NCI-H2196 treated with DMSO at 0.1 percent for 48 hours (cell line): ENCODE data around the gene ZNF491.
A peak's percentile ranks its signal among the peaks of the same experiment; 100 is the strongest.
"Not testable (repeated sequence)": the region's sequence is repeated elsewhere in the genome, so short reads cannot be mapped to it uniquely, and the experiment has no call there.

ENCODE experiments used
- DNase-seq: peaks from one replicate; lab custom pipeline; 2025; ENCODE audit not compliant: unreplicated experiment; lab: John Stamatoyannopoulos, UW

ZNF491 gene

DNA sequence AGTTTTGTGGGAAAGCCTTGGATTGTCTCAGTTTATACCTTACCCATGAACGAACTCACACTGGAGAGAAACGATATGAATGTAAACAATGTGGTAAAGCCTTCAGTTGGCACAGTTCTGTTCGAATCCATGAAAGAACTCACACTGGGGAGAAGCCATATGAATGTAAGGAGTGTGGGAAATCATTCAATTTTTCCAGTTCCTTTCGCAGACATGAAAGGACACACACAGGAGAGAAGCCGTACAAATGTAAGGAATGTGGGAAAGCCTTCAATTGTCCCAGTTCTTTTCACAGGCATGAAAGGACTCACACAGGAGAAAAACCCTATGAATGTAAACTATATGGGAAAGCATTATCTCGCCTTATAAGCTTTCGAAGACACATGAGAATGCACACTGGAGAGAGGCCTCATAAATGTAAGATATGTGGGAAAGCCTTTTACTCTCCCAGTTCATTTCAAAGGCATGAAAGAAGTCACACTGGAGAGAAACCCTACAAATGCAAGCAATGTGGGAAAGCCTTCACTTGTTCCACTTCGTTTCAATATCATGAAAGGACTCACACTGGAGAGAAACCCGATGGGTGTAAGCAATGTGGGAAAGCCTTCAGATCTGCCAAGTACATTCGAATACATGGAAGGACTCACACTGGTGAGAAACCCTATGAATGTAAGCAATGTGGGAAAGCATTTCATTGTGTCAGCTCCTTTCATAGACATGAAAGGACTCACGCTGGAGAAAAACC lies 8.2 kb downstream of the ZNF491 start:
- DNase-seq = no peak

DNA sequence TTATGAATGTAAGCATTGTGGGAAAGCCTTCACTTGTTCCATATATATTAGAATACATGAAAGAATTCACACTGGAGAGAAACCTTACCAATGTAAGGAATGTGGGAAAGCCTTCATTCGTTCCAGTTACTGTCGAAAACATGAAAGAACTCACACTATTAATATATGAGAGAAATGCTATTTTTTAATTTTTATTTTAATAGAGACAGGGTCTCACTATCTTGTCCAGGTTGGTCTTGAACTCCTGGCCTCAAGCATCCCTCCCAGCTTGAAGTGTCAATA lies 8.7 kb downstream of the ZNF491 start:
- no peak for DNase-seq

DNA sequence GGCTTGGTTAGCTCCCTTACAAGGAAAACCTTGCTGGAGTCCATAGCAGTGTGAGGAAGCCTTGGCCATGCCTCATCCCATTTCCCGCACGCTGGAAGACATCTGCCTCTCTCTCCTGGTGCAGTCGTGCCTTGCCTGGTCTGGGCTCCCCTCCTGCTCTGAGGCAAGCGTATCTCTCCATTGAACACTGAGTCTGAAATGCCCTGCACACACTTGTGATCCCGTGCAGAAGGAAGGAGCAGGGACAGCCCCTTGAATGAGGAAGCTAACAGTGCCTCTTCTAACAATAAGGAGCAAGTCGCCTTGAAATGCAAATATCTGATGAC lies 15.3 kb downstream of the ZNF491 start:
- no peak for DNase-seq

DNA sequence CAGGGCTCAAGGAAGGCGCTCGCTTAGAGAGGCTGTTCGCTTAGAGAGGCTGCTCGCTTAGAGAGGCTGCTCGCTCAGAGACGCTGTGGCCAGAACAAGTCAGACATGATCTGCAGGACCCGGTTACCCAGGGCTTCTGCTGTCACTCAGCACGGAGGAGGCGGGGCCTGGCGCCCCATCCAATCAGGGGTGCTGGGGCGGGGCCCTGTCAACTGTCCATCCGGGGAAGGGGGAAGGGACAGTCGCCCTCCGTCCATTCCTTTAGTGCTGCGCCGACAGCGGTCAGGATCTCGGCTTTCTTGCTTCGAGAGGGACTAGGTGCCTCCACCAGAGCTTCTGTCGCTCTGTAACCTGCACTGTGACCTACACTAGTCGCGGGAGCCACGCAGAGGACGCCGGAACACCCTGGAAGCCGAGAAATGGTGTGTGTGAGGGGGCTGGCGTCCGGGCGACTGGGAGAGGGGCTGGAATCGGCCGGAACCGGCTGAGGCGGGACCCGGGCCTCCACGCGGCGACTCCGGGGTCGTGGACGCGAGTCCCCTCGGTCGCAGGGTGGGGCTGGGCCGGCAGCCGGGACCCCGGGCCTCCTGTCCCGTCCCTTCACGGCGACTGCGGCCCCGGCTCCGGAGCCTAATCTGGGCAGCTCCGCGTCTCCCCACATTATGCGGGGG lies 15.8 kb downstream of the ZNF491 start, which contains the start of gene ZNF440:
ZNF440 (plus strand) TSS at position 245 of the 671 bp plus-strand sequence; CDS start at position 420, 175 bp downstream.
- peak; percentile 87 for DNase-seq

DNA sequence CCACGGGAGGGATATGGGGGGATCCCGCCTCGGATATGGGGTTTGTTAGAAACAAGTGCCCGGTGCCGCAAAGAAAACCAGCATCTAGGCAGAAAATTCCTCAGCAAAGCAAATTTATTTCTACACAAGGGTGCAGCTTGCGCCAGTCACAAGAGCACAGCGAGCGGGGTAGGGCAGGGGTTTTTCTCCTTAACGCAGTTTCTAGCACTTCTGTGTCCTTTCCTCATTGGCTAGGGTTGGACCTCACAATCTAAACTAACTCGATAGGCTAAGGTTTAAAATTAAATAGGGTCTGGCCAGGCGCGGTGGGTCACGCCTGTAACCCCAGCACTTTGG lies 16.3 kb downstream of the ZNF491 start:
- no peak for DNase-seq

DNA sequence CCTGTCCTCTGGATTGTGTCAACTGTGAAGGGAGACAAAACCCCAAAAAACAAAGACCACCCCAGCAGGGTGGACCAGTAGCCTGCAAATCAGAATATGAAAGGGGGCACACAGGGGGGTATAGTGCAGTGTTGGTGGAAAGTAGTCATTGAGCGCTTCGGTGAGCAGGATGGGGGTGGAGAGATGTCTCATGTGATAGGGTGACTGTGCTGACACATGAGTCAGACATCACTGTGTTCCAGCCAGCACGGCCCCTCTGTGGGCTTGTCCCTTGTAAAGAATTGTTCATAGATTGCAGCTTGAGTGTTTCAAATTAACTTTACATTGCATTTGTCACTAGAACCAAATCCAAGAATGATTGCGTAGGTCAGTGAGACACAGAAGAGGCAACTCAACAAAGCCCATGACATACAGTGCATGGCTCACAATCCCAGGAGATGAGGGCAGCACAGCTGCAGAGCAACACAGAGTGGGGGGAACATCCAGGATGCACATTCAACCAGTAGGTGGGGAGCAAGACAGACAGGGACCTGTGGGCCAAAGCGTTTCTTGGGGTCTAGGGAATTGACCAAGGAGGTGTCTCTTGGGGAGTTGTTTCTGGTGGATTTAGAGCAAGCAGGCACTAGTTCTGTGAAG lies 23.3 kb downstream of the ZNF491 start:
- no peak for DNase-seq

DNA sequence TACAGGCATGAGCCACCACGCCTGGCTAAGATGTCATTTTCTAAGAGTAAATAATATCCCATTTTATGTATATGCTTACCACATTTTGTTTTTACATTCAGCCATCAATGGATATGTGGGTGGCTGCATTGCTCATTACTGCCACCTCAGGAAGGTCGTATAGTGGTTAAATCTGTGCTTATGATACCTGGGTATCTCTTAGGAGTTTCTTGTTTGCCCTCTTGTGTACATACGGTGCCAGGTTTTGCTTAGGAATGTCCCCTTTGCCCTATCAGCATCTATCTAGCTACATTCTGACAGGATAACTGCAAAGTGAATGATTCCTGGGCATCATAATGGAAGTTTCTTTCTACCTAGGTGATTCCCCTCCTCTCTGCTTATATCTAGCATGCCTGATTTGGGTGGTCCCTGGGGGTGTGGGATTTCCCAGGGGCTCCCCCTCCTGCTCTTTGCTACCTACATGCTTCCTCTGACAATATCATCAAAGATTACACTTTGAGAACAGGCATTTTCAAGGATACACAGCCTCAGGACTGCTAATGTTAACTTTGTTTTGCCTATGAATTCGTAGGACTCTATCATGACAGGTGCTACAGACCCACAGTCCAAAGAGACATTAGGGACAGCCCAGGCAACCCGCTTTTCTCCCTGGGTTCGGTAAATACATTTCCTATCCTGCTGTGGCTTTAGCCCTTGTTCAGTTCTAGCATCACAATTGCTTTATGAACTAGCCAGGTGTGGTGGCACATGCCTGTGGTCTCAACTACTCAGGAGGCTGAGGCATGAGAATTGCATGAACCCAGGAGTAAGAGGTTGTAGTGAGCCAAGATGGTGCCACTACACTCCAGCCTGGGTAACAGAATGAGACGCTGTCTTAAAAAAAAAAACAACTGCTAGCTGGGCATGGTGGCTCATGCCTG lies 30.9 kb downstream of the ZNF491 start:
- not testable (repeated sequence) for DNase-seq

DNA sequence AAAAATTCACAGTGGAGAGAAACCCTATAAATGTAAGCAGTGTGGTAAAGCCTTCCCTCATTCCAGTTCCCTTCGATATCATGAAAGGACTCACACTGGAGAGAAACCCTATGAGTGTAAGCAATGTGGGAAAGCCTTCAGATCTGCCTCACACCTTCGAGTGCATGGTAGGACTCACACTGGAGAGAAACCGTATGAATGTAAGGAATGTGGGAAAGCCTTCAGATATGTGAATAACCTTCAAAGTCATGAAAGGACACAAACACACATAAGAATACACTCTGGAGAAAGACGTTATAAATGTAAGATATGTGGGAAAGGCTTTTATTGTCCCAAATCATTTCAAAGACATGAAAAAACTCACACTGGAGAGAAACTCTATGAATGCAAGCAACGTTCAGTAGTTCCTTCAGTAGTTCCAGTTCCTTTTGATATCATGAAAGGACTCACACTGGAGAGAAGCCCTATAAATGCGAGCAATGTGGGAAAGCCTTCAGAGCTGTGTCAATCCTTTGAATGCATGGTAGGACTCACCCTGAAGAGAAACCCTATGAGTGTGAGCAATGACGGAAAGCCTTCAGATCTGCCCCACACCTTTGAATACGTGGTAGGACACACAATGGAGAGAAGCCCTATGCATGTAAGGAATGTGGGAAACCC lies 34.1 kb downstream of the ZNF491 start:
- no peak for DNase-seq

DNA sequence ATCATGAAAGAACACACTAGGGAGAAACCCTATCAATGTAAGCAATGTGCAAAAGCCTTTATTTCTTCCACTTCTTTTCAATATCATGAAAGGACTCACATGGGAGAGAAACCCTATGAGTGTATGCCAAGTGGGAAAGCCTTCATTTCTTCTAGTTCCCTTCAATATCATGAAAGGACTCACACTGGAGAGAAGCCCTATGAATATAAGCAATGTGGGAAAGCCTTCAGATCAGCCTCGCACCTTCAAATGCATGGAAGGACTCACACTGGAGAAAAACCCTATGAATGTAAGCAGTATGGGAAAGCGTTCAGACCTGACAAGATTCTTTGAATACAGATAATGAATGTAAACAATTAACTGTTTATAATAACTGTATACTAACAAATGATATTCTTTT lies 35.2 kb downstream of the ZNF491 start:
- DNase-seq = no peak

DNA sequence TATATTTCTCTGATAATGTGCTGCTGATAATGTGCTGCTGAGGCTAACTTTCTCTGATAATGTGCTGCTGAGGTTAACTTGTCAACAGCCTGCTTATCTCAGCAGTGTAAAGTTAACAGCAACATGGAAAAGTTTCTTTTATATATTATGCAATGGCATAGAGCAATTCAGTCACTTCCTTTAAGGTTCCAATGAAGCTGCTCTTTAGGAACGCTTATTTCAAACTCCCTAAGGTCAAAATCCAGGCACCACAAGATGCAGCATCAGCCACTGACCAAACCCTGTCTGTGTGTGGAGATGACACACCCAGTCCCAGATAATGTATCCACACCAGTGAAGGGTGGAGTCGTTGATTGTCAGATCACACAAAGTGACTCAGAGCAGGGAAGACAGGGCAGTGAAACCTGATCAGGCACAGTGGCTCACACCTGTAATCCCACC lies 37.3 kb downstream of the ZNF491 start:
- not testable (repeated sequence) for DNase-seq

DNA sequence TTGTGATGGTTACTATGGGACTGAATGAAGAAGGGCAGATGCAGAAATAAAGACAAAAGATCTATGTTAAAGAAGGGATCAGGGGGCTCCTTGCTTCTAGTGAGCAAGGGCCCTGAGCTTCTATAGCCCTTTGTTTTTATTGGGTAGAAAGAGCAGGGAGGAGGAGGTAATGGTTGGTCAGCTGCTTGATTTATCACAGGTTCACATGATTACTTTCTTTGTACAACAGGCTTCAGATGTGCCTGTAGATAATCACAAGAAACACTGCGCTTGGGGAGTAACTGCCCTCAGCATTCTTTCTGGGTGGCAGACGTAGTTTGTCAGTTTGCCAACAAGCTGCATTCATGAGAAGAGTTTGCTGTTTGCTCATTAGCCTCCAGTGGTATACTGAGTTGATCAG lies 45.4 kb downstream of the ZNF491 start:
- no peak for DNase-seq

DNA sequence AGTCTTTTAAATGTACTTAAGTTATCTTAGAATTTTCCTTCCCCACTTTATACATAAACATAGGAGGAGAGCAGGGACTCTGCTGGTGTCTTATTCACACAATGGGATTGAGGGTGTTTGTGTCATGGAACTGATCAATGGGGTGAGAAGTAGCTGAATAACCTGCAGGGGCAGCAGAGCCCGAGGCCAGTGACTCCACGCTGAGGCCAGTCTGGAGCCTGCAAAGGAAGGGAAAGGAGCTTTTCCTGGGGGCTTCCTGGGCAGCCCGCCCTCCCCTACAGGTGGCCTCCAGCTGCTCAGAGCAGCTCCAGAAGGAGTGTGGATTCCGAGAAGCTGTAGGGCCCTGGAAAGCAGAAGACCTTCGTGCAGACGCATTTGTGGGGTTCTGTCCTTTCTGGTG lies 49.3 kb downstream of the ZNF491 start:
- not testable (repeated sequence) for DNase-seq

DNA sequence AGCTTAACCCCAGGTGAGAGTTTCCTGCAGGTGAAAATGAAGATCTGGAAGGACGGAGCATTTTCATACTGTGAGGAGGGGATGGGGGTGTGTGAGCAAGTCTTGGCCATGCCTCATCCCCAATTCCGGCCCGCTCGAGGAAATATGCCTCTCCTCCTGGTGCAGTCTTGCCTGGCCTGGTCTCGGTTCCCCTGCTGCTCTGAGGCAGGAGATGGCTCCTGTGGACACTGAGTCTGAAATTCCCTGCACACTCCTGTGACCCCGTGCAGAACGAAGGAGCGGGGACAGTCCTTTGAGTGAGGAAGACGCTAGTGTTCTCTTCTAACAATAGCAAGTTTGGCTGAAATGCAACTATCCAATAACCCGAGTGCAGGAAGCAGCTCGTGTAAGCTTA lies 49.9 kb downstream of the ZNF491 start:
- DNase-seq = no peak

DNA sequence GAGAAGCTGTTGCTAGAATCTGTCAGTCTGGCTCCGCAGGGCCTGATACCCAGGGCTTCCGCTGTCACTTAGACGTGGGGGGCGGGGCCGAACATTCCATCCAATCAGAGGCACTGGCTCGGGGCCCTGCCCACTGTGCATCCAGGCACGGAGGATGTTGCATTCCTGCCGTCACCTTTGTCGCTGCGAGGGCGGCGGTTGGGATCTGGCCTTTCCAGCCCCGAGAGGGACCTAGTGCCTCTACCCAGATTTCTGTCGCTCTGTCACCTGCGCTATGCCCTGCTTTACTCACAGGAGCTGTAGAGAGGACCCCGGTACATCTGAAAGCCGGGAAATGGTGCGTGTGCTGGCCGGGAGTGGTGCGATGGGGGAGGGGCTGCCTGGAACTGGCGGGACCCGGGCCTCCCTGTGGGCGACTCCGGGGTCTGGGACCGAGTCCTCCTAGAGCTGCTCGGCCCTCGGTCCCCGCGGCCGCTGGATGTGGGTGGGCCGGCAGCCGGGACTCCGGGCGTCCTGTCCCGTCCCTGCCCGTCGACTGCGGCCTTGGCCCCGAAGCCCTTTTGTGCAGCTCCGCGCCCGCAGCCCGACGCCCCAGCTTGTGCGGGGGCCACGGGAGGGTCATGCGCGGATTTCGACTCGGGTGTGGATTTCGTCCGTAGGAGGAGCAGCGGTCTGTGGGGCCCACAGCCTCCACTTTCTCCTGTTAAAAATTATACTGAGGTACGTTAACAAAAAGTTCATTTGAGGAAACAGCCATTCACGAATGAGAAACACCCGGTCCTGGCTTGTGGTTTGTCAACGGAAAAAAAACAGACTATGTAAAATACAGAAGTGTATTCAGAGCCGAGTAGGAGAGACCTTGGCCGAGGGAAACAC lies 50.5 kb downstream of the ZNF491 start, which contains the start of gene ZNF439:
ZNF439 (plus strand) TSS at position 133 of the 876 bp plus-strand sequence; CDS start at position 275, 142 bp downstream.
- DNase-seq = peak; percentile 65

DNA sequence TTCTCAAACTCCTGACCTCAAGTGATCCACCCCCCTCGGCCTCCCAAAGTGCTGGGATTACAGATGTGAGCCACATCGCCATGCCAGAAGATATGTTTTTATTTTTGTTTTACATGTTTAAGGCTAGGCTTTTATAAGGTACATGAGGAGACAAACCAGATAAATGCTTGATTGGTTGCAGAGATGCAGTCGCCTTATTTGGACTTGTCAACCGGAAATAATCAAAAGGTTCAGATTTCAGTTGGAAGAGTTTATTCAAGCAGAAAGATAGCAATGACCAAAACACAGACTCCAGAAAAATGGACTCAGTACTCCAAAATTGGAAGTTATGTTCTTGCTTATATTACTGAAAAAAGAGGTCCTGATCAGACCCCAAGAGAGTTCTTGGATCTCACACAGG lies 52.0 kb downstream of the ZNF491 start:
- not testable (repeated sequence) for DNase-seq

DNA sequence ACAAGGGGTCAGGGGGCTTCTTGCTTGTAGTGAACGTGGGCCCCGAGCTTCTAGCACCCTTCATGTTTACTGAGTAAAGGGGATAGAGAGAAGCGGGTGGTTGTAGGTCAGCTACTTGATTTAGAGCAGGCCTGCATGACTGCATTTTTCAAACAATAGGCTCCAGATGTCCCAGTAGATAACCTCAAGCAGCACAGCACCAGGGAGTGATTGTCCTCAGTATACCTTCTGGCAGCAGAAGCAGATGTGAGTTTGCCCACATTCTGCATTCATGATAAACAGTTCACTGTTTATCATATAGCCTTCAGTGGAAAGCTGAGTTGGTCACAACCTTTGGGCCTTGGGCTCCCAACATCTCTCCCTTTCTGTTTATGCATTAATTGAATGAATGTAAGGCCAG lies 55.0 kb downstream of the ZNF491 start:
- DNase-seq = no peak

DNA sequence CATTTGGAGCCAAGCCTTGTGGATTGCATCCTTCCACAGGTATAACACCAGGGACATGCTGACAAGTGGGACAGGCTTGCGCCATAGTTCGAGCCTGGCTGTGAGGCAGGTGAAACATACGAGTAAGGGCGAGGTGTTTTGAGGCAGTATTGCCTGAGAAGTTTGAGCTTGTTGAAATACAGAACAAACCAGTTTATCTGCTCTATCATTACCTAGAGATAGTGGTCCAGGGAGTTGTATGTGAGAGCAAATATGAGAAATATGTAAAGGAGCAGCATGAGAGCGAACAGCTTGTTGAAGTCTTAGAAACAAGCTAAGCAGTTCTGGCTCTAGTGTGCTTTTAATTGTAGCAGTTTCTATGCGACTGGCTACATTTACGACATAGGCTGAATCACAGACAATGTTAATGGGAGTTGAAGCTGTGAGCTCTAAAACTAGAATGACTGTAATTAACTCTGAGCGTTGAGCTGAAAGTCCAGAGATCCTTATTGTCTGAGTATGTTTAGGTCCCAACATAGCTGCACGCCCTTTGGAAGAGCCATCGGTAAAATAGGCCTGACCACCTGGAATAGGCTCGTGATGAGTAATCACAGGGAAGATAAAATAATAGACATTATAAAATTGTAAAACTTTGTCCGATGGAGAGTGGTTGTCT lies 58.4 kb downstream of the ZNF491 start:
- no peak for DNase-seq
